K562 (cell line): ENCODE results near the gene OXLD1. TPM values are rescaled to one million over a fixed set of nuclear protein-coding genes. Genes with fewer than 3 reads are reported as not detected.
A peak's percentile ranks its signal among the peaks of the same experiment; 100 is the strongest.

Experiments
- ATAC-seq: fragments of 200-7000 bp; cut with Tn5 transposase; 3 replicates; pipeline ENCODE4 v1.9.1; 2020; ENCODE audit warnings: moderate library complexity
- BruUV-seq: library from RNA; stranded (reverse); fragments of 400-500 nt; replicated peaks from 2 replicates; lab custom pipeline; 2021; lab: Mats Ljungman, UMichigan
- CTCF ChIA-PET: fragments of 300-600 bp; formaldehyde crosslinking; extraction: SDS; loops from one replicate; lab custom pipeline; 2021; ENCODE audit warnings: low intra/inter-chr PET ratio; lab: Yijun Ruan, JAX
- POLR2A ChIA-PET: fragments of 300-600, 350-650 bp; sonication (Branson Sonifier 250); formaldehyde crosslinking; extraction: SDS; loops from one replicate; lab custom pipeline; 2021; ENCODE audit warnings: antibody characterized with exemption, inconsistent platforms; lab: Yijun Ruan, JAX
- DNase-seq, 4 experiments: peaks; one replicate each; pipeline versions ENCODE4 v3.0.0 to v3.0.0-alpha.2; 2011 to 2018; ENCODE audit warnings: low spot score in 3 of 4, mixed read lengths in 3 of 4; ENCODE audit errors: extremely low read depth in 1 of 4
- FAIRE-seq: peaks from 2 replicates; lab custom pipeline; 2011; peaks lifted over from hg19 to GRCh38; lab: Jason Lieb, UNC
- H2AFZ ChIP-seq: 2 replicates; pipeline ENCODE4 v1.6.0; 2011; ENCODE audit warnings: low read depth, low read length, control low read depth, inconsistent platforms
- H3K27ac ChIP-seq: fragments of 200-600 bp; 3 replicates; pipeline ENCODE4 v1.8.0; 2011; ENCODE audit warnings: low read depth, mild to moderate bottlenecking, control low read depth, inconsistent platforms, low read length, moderate library complexity, mixed read lengths; ENCODE audit errors: extremely low read depth
- H3K27me3 ChIP-seq, 2 experiments: fragments of 300-600 bp in 1 of 2; 2 replicates in 1 of 2; 3 replicates in 1 of 2; pipeline versions ENCODE4 v1.6.0 to v1.8.0; 2011; ENCODE audit warnings: inconsistent platforms in 2 of 2, low read length in 2 of 2, mild to moderate bottlenecking in 1 of 2, mixed read lengths in 1 of 2, moderate library complexity in 1 of 2; ENCODE audit not compliant: control insufficient read depth in 2 of 2, insufficient read depth in 2 of 2
- H3K36me3 ChIP-seq: fragments of 300-600 bp; 3 replicates; pipeline ENCODE4 v1.8.0; 2011; ENCODE audit warnings: mild to moderate bottlenecking, low read length, inconsistent platforms; ENCODE audit not compliant: control insufficient read depth, insufficient read depth
- H3K4me1 ChIP-seq, 2 experiments: fragments of 200-600 bp in 1 of 2; replicated peaks in 1 of 2; 2 replicates in 1 of 2; 3 replicates in 1 of 2; pipeline versions ENCODE4 v1.5.1 to v1.8.0; 2011; ENCODE audit warnings: inconsistent platforms in 2 of 2, low read length in 2 of 2, mild to moderate bottlenecking in 1 of 2, mixed read lengths in 1 of 2, moderate library complexity in 1 of 2; ENCODE audit not compliant: control insufficient read depth in 2 of 2, insufficient read depth in 2 of 2
- H3K4me2 ChIP-seq: 2 replicates; pipeline ENCODE4 v1.6.1; 2011; ENCODE audit warnings: low read length, control low read depth, inconsistent platforms, mixed read lengths; ENCODE audit not compliant: insufficient read depth
- H3K4me3 ChIP-seq: fragments of 200-600 bp; sonication (generic), shearing (Covaris generic); 2 replicates; pipeline ENCODE4 v1.5.1; 2016; ENCODE audit warnings: control low read depth, inconsistent platforms
- H3K79me2 ChIP-seq: fragments of 200-600 bp; 3 replicates; pipeline ENCODE4 v1.8.0; 2011; ENCODE audit warnings: low read length, inconsistent platforms; ENCODE audit not compliant: control insufficient read depth, insufficient read depth
- H3K9ac ChIP-seq, 2 experiments: 2 replicates each; pipeline versions ENCODE4 v1.6.0 to v1.6.1; 2011; ENCODE audit warnings: low read depth in 2 of 2, low read length in 2 of 2, control low read depth in 1 of 2, inconsistent platforms in 1 of 2, mild to moderate bottlenecking in 1 of 2, mixed read lengths in 1 of 2; ENCODE audit not compliant: insufficient read depth in 1 of 2
- H3K9me1 ChIP-seq: one replicate; pipeline ENCODE4 v1.6.0; 2011; ENCODE audit warnings: inconsistent platforms, mild to moderate bottlenecking, low read length, moderate library complexity; ENCODE audit not compliant: control insufficient read depth, insufficient read depth
- H3K9me3 ChIP-seq: replicated peaks from 2 replicates; pipeline ENCODE4 v1.5.1; 2011; ENCODE audit warnings: low read depth, low read length, inconsistent platforms; ENCODE audit not compliant: control insufficient read depth, insufficient read depth
- H4K20me1 ChIP-seq: replicated peaks from 2 replicates; pipeline ENCODE4 v1.6.1; 2011; ENCODE audit warnings: low read length, inconsistent platforms, mixed read lengths; ENCODE audit not compliant: control insufficient read depth, insufficient read depth
- BDP1 ChIP-seq: IDR thresholded peaks from 3 replicates; pipeline ENCODE4 v1.6.1; 2011; ENCODE audit not compliant: insufficient read length, insufficient read depth
- C11orf30 ChIP-seq: fragments of 450-650 bp; IDR thresholded peaks from 2 replicates; pipeline ENCODE4 v1.6.1; 2016; ENCODE audit warnings: low read depth, mild to moderate bottlenecking
- CTBP1 ChIP-seq: fragments of 450-650 bp; IDR thresholded peaks from 2 replicates; pipeline ENCODE4 v1.6.1; 2016; ENCODE audit warnings: borderline replicate concordance
- DMBX1 ChIP-seq: fragments of 250-450 bp; sonication (Bioruptor Pico); IDR thresholded peaks from 2 replicates; pipeline ENCODE4 v1.8.0; 2022; ENCODE audit warnings: inconsistent platforms, mild to moderate bottlenecking, moderate library complexity, borderline replicate concordance
- E2F6 ChIP-seq, 2 experiments: IDR thresholded peaks; 2 replicates each; pipeline ENCODE4 v1.6.1; 2011; ENCODE audit warnings: borderline replicate concordance in 1 of 2, control low read depth in 1 of 2, low read depth in 1 of 2, low read length in 1 of 2, mild to moderate bottlenecking in 1 of 2, mixed read lengths in 1 of 2, moderate library complexity in 1 of 2; ENCODE audit not compliant: insufficient read depth in 1 of 2, insufficient read length in 1 of 2, poor library complexity in 1 of 2, severe bottlenecking in 1 of 2; ENCODE audit errors: extremely low read depth in 1 of 2
- HNRNPUL1 ChIP-seq: fragments of 200-400 bp; formaldehyde crosslinking; IDR thresholded peaks from 2 replicates; pipeline ENCODE4 v1.6.1; 2017; ENCODE audit warnings: low read length
- POLR2AphosphoS5 ChIP-seq: IDR thresholded peaks from 2 replicates; pipeline ENCODE4 v1.6.1; 2011; ENCODE audit warnings: mild to moderate bottlenecking, low read depth, low read length, moderate library complexity; ENCODE audit not compliant: control insufficient read depth, insufficient read depth
- PTRF ChIP-seq: fragments of 450-650 bp; IDR thresholded peaks from 2 replicates; pipeline ENCODE4 v1.6.1; 2016; ENCODE audit warnings: mild to moderate bottlenecking, missing genetic modification characterization, missing compliant biosample characterization
- SPI1 ChIP-seq: IDR thresholded peaks from 2 replicates; pipeline ENCODE4 v1.6.1; 2011; ENCODE audit warnings: low read depth, low read length, control low read depth, borderline replicate concordance
- SRF ChIP-seq, 2 experiments: fragments of 250-450, 450-650 bp in 1 of 2; sonication (Bioruptor Pico) in 1 of 2; sonication (generic) in 1 of 2; formaldehyde crosslinking; IDR thresholded peaks; 2 replicates each; pipeline versions ENCODE4 v1.5.0 to v1.5.1; 2020 to 2022; ENCODE audit warnings: mild to moderate bottlenecking in 1 of 2, missing genetic modification reagents in 1 of 2
- ZNF134 ChIP-seq: fragments of 250-450 bp; sonication (Bioruptor Pico); conservative IDR thresholded peaks from 2 replicates; pipeline ENCODE4 v1.4.0; 2020
- ZNF143 ChIP-seq: sonication (generic); formaldehyde crosslinking; IDR thresholded peaks from 2 replicates; pipeline ENCODE4 v1.9.0; 2022; ENCODE audit warnings: mild to moderate bottlenecking, missing genetic modification reagents
- ZNF644 ChIP-seq: fragments of 200-800 bp; sonication (Bioruptor generic); IDR thresholded peaks from 2 replicates; pipeline ENCODE4 v1.6.1; 2016; ENCODE audit warnings: low read depth, missing genetic modification characterization, missing compliant biosample characterization
- whole genome bisulfite sequencing: fragments of 100-300 bp; shearing (Covaris generic); methylation state at CpG from one replicate; pipeline ENCODE4 v1.1.6; 2016; ENCODE audit warnings: low coverage, mixed read lengths; ENCODE audit not compliant: insufficient coverage; ENCODE audit errors: missing lambda C conversion rate; 5-methylcytosine and 5-hydroxymethylcytosine counted together
- in situ Hi-C: fragments of 300-500 bp; cut with MboI; formaldehyde crosslinking; loops from 4 replicates; pipeline ENCODE4 v1.15.0; 2018; ENCODE audit warnings: inconsistent platforms, mixed read lengths
- intact Hi-C: fragments of 100-400 bp; cut with micrococcal nuclease; formaldehyde crosslinking; loops from 2 replicates; pipeline ENCODE4 v1.14.2; 2022
- polyA plus RNA-seq, 8 experiments: library from polyadenylated mRNA; depleted of rRNA in 4 of 8; stranded (reverse) in 5 of 8; unstranded in 3 of 8; fragments of >200 nt; fragmentation: Nextera tagmentation in 2 of 8; fragmentation: Illumina TruSeq in 1 of 8; extraction: Ambion mirVana in 2 of 8; extraction: Trizol in 1 of 8; gene quantifications; 2 replicates each; pipeline versions ENCODE4 v1.2.1 to v1.2.3, GENCODE V29; 2011 to 2014; ENCODE audit warnings: inconsistent platforms in 1 of 8, missing spikeins in 1 of 8
- total RNA-seq, 7 experiments: library from RNA; depleted of rRNA in 6 of 7; stranded (reverse); fragments of >200 nt in 6 of 7; fragmentation: Illumina TruSeq in 2 of 7; extraction: Trizol in 2 of 7; gene quantifications; 2 replicates each; pipeline versions ENCODE4 v1.2.1 to v1.2.3, GENCODE V29; 2011 to 2021; ENCODE audit warnings: low replicate concordance in 1 of 7
- TF ChIP-seq, protein P1 (sequence below), 2 experiments: fragments of 450-650 bp; IDR thresholded peaks; 2 replicates each; pipeline ENCODE4 v1.6.1; 2016

The OXLD1 gene
- total and polyA plus RNA-seq, 9 of the 15 experiments (the other 6 are each of a cell fraction or from before 2014, with no cell fraction given), result 4.4 to 115 (median 29.3) TPM

DNA sequence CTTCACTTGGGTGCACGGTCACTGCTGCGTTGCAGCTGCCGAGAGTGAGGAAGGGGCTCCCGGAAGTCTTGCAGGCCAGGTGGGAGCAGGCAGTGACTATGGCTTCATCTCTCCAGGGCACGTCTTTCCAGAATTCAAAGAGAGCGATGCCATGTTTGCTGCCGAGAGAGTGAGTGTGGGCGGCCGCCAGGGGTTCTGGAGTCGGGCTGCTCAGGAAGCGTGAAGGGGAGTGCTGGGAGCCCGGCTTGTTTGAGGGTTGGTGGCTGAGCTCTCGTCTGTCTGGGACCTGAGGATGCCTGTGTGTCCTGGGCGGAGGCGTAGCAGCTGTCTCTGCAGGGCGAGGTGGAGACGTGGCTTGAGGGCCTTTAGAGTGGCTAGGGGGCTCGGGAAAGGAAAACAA lies 23.7 kb upstream of the OXLD1 start:
- H3K9me3 ChIP-seq, result no peaks in the 10 kb centered on the region
- no peaks in the 10 kb centered on the region for H3K27me3 ChIP-seq
- H3K27ac ChIP-seq, result no peak overlapping the region
- peak overlapping the region in 1 of 2 experiments; percentile 35; a peak in 1 of 4 replicates for H3K9ac ChIP-seq
- H2AFZ ChIP-seq, result no peak overlapping the region
- H3K4me3 ChIP-seq, result no peak overlapping the region
- H3K4me1 ChIP-seq, result peaks cover 6 to 73% of the 10 kb centered on the region in 2 experiments
- H3K79me2 ChIP-seq, result peaks cover 22% of the 10 kb centered on the region
- DNase-seq (no peak), FAIRE-seq (no peak), ATAC-seq (no peak)
- H4K20me1 ChIP-seq, result peaks cover 15% of the 10 kb centered on the region; the same call in 1 of the 2 replicates
- intact Hi-C loops, result no loop called here
- peaks cover 100% of the 10 kb centered on the region; the same call in 2 of the 3 replicates for H3K36me3 ChIP-seq
- 93% methylated on average over 18 of the region's 18 CpGs for WGBS
- TF ChIP-seq ZNF134 (no peak), E2F6 (IDR thresholded peaks at IDR 0.05; ENCODE audit: borderline replicate concordance in 1 of 2, extremely low read depth in 1 of 2, insufficient read depth in 1 of 2, insufficient read length in 1 of 2, low read depth in 1 of 2, low read length in 1 of 2, poor library complexity in 1 of 2, severe bottlenecking in 1 of 2) (no peak), CTBP1 (no peak), C11orf30 (no peak), PTRF (tag) (no peak), HNRNPUL1 (no peak), ZNF143 (CRISPR knock-in tag) (no peak), POLR2AphosphoS5 (no peak), ZNF644 (no peak), DMBX1 (CRISPR knock-in tag) (no peak), BDP1 (no peak), SRF (CRISPR knock-in tag; IDR thresholded peaks at IDR 0.05) (no peak), SPI1 (no peak)
- TF ChIP-seq, protein P1, sequence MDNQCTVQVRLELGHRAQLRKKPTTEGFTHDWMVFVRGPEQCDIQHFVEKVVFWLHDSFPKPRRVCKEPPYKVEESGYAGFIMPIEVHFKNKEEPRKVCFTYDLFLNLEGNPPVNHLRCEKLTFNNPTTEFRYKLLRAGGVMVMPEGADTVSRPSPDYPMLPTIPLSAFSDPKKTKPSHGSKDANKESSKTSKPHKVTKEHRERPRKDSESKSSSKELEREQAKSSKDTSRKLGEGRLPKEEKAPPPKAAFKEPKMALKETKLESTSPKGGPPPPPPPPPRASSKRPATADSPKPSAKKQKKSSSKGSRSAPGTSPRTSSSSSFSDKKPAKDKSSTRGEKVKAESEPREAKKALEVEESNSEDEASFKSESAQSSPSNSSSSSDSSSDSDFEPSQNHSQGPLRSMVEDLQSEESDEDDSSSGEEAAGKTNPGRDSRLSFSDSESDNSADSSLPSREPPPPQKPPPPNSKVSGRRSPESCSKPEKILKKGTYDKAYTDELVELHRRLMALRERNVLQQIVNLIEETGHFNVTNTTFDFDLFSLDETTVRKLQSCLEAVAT (IDR thresholded peaks at IDR 0.05), result no peak
- H3K9me1 ChIP-seq, result peaks cover 9% of the 10 kb centered on the region
- POLR2A ChIA-PET, result interaction anchor here (0.7 to 4.7 kb wide), 3 partner anchors 8 to 169 kb away, joined by 3 to 41 read pairs (median 5); partner anchors contain the start of gene MRPL12
- CTCF ChIA-PET, result no interaction called here
- in situ Hi-C loops, result no loop called here
- BruUV-seq, result no TSS peak
- H3K4me2 ChIP-seq, result no peak overlapping the region
